AG08396 (cell line): Measurements from ENCODE around the gene DPYSL3.

ENCODE experiments used
- DNase-seq: peaks from one replicate; pipeline ENCODE4 v3.0.0; 2012; ENCODE audit warnings: low spot score, mixed read lengths

Gene DPYSL3

GRCh38 chr5:147439254-147439653 lies 70.6 kb downstream of the DPYSL3 start:
- no peak for DNase-seq

- no peak for DNase-seq
These were observed 72.7 kb downstream of the DPYSL3 start for GRCh38 chr5:147437161-147437596.

GRCh38 chr5:147436596-147436995 lies 73.3 kb downstream of the DPYSL3 start:
- DNase-seq, result no peak

GRCh38 chr5:147434049-147434448 lies 75.8 kb downstream of the DPYSL3 start:
- no peak for DNase-seq

- no peak for DNase-seq
These were observed 77.5 kb downstream of the DPYSL3 start for GRCh38 chr5:147432323-147432722.

GRCh38 chr5:147431586-147431985 lies 78.3 kb downstream of the DPYSL3 start:
- no peak for DNase-seq

GRCh38 chr5:147430628-147431027 lies 79.2 kb downstream of the DPYSL3 start:
- DNase-seq, result no peak

- DNase-seq, result no peak
These were observed 82.1 kb downstream of the DPYSL3 start for GRCh38 chr5:147427521-147428401.

- no peak for DNase-seq
These were observed 83.1 kb downstream of the DPYSL3 start for GRCh38 chr5:147426640-147427327.

GRCh38 chr5:147418613-147419012 lies 91.3 kb downstream of the DPYSL3 start:
- DNase-seq, result no peak

- DNase-seq, result peak; percentile 39
These were observed 92.6 kb downstream of the DPYSL3 start for GRCh38 chr5:147417135-147417813.

- no peak for DNase-seq
These were observed 94.2 kb downstream of the DPYSL3 start for GRCh38 chr5:147415651-147416050.

GRCh38 chr5:147413266-147413665 lies 96.6 kb downstream of the DPYSL3 start:
- DNase-seq, result no peak

GRCh38 chr5:147412561-147412960 lies 97.3 kb downstream of the DPYSL3 start:
- no peak for DNase-seq

- DNase-seq, result no peak
These were observed 98.2 kb downstream of the DPYSL3 start for GRCh38 chr5:147411359-147412319.

GRCh38 chr5:147410496-147411358 lies 99.1 kb downstream of the DPYSL3 start:
- DNase-seq, result no peak

GRCh38 chr5:147408980-147409379 lies 100.9 kb downstream of the DPYSL3 start:
- DNase-seq, result no peak

- DNase-seq, result peak; percentile 12
These were observed 102.7 kb downstream of the DPYSL3 start for GRCh38 chr5:147407094-147407681.

GRCh38 chr5:147406636-147407035 lies 103.2 kb downstream of the DPYSL3 start:
- no peak for DNase-seq

- DNase-seq, result no peak
These were observed 105.2 kb downstream of the DPYSL3 start for GRCh38 chr5:147404706-147405105.
